ENCODE data around the gene SLC12A7.

Gene SLC12A7

GRCh38 chr5:1058988-1059883 is 52.6 kb downstream of the SLC12A7 start:
- DNase-seq = no peak

- no peak for DNase-seq
These were observed 53.5 kb downstream of the SLC12A7 start for GRCh38 chr5:1058083-1058945.

GRCh38 chr5:1057485-1058082 is 54.3 kb downstream of the SLC12A7 start:
- DNase-seq = no peak

GRCh38 chr5:1056611-1057484 is 55.0 kb downstream of the SLC12A7 start:
- DNase-seq = no peak

GRCh38 chr5:1055896-1056610 is 55.8 kb downstream of the SLC12A7 start:
- DNase-seq = no peak

- no peak for DNase-seq
These were observed 56.8 kb downstream of the SLC12A7 start for GRCh38 chr5:1054799-1055775.

- DNase-seq = no peak
These were observed 57.7 kb downstream of the SLC12A7 start for GRCh38 chr5:1054018-1054798.

GRCh38 chr5:1053391-1054017 is 58.4 kb downstream of the SLC12A7 start:
- no peak for DNase-seq

GRCh38 chr5:1052641-1053390 is 59.0 kb downstream of the SLC12A7 start:
- no peak for DNase-seq

- DNase-seq = no peak
These were observed 59.8 kb downstream of the SLC12A7 start for GRCh38 chr5:1052076-1052475.

GRCh38 chr5:1051366-1051720 is 60.5 kb downstream of the SLC12A7 start:
- no peak for DNase-seq

- no peak for DNase-seq
These were observed 61.2 kb downstream of the SLC12A7 start for GRCh38 chr5:1050423-1051365.

GRCh38 chr5:1048861-1049838 is 62.7 kb downstream of the SLC12A7 start:
- no peak for DNase-seq

- no peak for DNase-seq
These were observed 63.6 kb downstream of the SLC12A7 start for GRCh38 chr5:1048162-1048721.

GRCh38 chr5:1047332-1047965 is 64.4 kb downstream of the SLC12A7 start:
- no peak for DNase-seq
